Jurkat, Clone E6-1 (cell line): ENCODE measurements around the gene YAE1.

Source experiments
- DNase-seq: peaks from one replicate; pipeline ENCODE4 v3.0.0-alpha.2; 2011; ENCODE audit warnings: low read depth, low spot score
- H3K4me3 ChIP-seq: 2 replicates; pipeline ENCODE4 v1.5.1; 2011; ENCODE audit warnings: mild to moderate bottlenecking, low read length, control low read depth, moderate library complexity

Gene YAE1

GRCh38 chr7:39602351-39602750 is 36.1 kb downstream of the YAE1 start:
- no peak for DNase-seq
- H3K4me3 ChIP-seq: no peak overlapping the region

GRCh38 chr7:39603924-39604323 is 37.7 kb downstream of the YAE1 start:
- no peak overlapping the region for H3K4me3 ChIP-seq
- DNase-seq: no peak

- no peak overlapping the region for H3K4me3 ChIP-seq
- DNase-seq: no peak
Observed at GRCh38 chr7:39605087-39605486, 38.9 kb downstream of the YAE1 start.

- no peak overlapping the region for H3K4me3 ChIP-seq
- DNase-seq: no peak
Observed at GRCh38 chr7:39606352-39606751, 40.1 kb downstream of the YAE1 start.

- no peak for DNase-seq
- H3K4me3 ChIP-seq: no peak overlapping the region
Observed at GRCh38 chr7:39606941-39607340, 40.7 kb downstream of the YAE1 start.

GRCh38 chr7:39607865-39608264 is 41.7 kb downstream of the YAE1 start:
- DNase-seq: no peak
- H3K4me3 ChIP-seq: no peak overlapping the region

GRCh38 chr7:39608278-39608677 is 42.1 kb downstream of the YAE1 start:
- DNase-seq: peak; percentile 25
- H3K4me3 ChIP-seq: no peak overlapping the region

- no peak for DNase-seq
Observed at GRCh38 chr7:39609113-39609934, 43.1 kb downstream of the YAE1 start.

GRCh38 chr7:39609935-39610263 is 43.7 kb downstream of the YAE1 start:
- DNase-seq: no peak
- H3K4me3 ChIP-seq: no peak overlapping the region

More at GRCh38 chr7:39609113-39609934, 43.1 kb downstream of the YAE1 start:
- H3K4me3 ChIP-seq: no peak overlapping the region

- DNase-seq: no peak
- no peak overlapping the region for H3K4me3 ChIP-seq
Observed at GRCh38 chr7:39613577-39613976, 47.4 kb downstream of the YAE1 start.

- no peak for DNase-seq
- no peak overlapping the region for H3K4me3 ChIP-seq
Observed at GRCh38 chr7:39614299-39614698, 48.1 kb downstream of the YAE1 start.

- DNase-seq: no peak
- H3K4me3 ChIP-seq: no peak overlapping the region
Observed at GRCh38 chr7:39615350-39615975, 49.3 kb downstream of the YAE1 start.

- DNase-seq: no peak
- no peak overlapping the region for H3K4me3 ChIP-seq
Observed at GRCh38 chr7:39616138-39616537, 49.9 kb downstream of the YAE1 start.

- DNase-seq: no peak
- no peak overlapping the region for H3K4me3 ChIP-seq
Observed at GRCh38 chr7:39617005-39617404, 50.8 kb downstream of the YAE1 start.

GRCh38 chr7:39618868-39619267 is 52.7 kb downstream of the YAE1 start:
- no peak for DNase-seq
- no peak overlapping the region for H3K4me3 ChIP-seq

- no peak for DNase-seq
- no peak overlapping the region for H3K4me3 ChIP-seq
Observed at GRCh38 chr7:39620486-39620885, 54.3 kb downstream of the YAE1 start.

- no peak for DNase-seq
- H3K4me3 ChIP-seq: no peak overlapping the region
Observed at GRCh38 chr7:39621261-39621660, 55.1 kb downstream of the YAE1 start.

- DNase-seq: no peak
- no peak overlapping the region; the same call in 1 of the 2 replicates for H3K4me3 ChIP-seq
Observed at GRCh38 chr7:39621784-39622411, 55.7 kb downstream of the YAE1 start.
